Measurements from ENCODE around the gene SAMD11.
"Not testable (repeated sequence)": the region's sequence is repeated elsewhere in the genome, so short reads cannot be mapped to it uniquely, and the experiment has no call there.

SAMD11 gene

DNA sequence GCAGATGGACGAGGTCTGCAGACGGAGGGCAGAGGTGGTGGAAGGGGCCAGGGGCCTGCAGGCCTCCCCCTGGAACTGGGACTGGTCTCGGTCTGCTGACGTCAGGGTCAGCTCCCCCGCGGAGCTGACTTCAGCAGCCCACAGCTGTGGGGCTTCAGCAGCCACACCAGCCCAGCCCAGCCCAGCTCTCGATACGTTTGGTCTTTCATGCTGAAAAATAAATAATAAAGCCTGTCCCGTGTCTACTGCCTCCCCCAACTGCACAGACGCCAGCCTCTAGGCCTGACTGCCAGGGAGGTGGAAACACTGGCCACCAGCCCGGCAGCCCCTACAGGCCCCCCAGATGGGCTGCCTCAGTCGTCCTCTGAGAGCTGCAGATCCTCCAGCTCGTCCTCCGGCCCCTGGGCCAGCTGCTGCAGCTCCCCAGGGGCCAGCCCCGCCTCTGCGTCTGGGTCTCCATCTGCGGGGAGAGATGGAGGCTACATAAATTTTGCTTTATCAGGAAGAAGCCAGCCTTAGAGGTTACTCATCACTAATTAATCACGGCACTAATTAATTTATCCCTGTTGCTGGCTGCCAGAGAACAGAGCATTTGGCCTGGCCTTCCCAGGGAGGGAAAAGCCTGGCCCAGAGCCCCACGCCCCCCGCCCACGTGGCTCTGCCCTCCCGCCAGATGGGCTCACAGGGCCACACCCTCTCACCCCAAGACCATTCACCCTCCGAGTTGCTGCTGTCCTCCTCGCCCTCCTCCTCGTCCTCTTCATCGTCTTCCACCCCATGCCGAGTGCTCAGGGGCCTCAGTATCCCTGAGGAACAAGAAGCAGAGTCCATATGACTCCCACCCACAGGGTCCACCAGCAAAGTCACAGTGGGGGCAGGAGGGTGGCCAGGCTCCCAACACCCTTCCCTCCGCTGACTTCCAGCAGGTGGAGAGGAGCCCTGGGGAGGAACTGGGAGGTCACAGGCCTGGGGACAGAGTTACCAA, 20.9 kb downstream of the SAMD11 start:
- Histone ChIP-seq H3K27me3 (ENCODE audit: insufficient read depth, poor library complexity, severe bottlenecking) (peaks cover 25% of the 10 kb centered on the region), H3K27ac (replicated peaks) (no peak overlapping the region), H3K4me3 (replicated peaks; ENCODE audit: insufficient read depth, low read length) (no peak overlapping the region)
- DNase-seq (ENCODE audit: low read depth in 1 of 2, low spot score in 1 of 2): no peak
- no peak for TF ChIP-seq CTCF (IDR thresholded peaks at IDR 0.05; ENCODE audit: insufficient read depth, low read length)
- no peak for TF ChIP-seq SPI1 (IDR thresholded peaks at IDR 0.05; ENCODE audit: borderline replicate concordance, low read depth)
- TF ChIP-seq GABPA (IDR thresholded peaks at IDR 0.05; ENCODE audit: low read depth): no peak
- no peak for TF ChIP-seq REST (IDR thresholded peaks at IDR 0.05; ENCODE audit: insufficient replicate concordance, low read depth)
- peak; percentile 2; the same call in 1 of the 2 replicates for TF ChIP-seq POLR2AphosphoS5 (IDR thresholded peaks at IDR 0.05; ENCODE audit: low read depth)

DNA sequence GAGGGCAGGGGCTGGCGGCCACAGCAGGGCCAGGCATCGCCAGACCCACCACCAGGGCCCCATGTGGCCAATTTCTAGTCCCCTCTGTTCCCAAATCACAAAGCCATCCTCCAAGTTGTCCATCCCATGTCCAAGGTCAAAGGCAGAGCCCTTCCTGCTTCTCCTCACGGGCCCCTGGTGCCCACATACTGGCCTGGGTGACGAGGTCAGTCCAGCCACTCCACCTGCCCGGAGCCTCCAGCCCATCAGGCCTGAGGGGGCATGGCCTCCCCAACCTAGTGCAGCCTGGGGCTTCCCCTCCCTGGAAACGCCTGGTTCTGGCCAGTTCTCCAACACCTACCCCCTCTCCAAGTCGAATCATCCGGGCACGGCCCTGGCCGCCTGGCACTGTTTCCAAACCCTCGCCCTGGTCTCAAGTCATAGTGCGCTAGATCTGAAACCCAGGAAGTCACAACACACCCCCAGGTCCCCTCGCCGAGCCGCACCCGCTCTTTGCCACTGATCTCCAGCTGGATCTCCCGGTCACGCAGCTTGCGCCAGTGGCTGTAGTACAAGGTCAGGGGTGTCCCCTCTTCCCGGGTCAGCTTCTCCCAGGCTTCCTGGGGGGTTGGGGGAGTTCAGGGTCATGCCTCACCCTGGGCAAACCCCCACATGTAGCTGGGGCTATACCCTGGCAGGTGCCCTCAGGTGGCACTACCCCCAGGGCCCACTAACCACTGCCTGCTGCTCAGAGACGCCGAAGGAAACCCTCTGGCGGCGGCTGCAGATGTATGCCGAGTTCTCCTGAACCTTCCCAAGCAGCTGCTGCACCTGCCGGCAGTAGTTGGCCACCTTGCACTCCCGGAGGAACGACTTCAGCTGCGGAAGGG, 22.2 kb downstream of the SAMD11 start:
- H3K27ac ChIP-seq (replicated peaks): no peak overlapping the region
- H3K4me3 ChIP-seq (replicated peaks; ENCODE audit: insufficient read depth, low read length): no peak overlapping the region
- DNase-seq (ENCODE audit: low read depth in 1 of 2, low spot score in 1 of 2): no peak
- TF ChIP-seq POLR2AphosphoS5 (IDR thresholded peaks at IDR 0.05; ENCODE audit: low read depth) (peak; percentile 8; the same call in 1 of the 2 replicates), CTCF (IDR thresholded peaks at IDR 0.05; ENCODE audit: insufficient read depth, low read length) (no peak)
- H3K27me3 ChIP-seq (ENCODE audit: insufficient read depth, poor library complexity, severe bottlenecking): peaks cover 16% of the 10 kb centered on the region

- peaks cover 10% of the 10 kb centered on the region for H3K27me3 ChIP-seq (ENCODE audit: insufficient read depth, poor library complexity, severe bottlenecking)
- H3K27ac ChIP-seq (replicated peaks); DNase-seq (ENCODE audit: low read depth in 1 of 2, low spot score in 1 of 2); H3K4me3 ChIP-seq (replicated peaks; ENCODE audit: insufficient read depth, low read length): not testable (repeated sequence)
These were observed 23.1 kb downstream of the SAMD11 start for GRCh38 chr1:946811-947210.

DNA sequence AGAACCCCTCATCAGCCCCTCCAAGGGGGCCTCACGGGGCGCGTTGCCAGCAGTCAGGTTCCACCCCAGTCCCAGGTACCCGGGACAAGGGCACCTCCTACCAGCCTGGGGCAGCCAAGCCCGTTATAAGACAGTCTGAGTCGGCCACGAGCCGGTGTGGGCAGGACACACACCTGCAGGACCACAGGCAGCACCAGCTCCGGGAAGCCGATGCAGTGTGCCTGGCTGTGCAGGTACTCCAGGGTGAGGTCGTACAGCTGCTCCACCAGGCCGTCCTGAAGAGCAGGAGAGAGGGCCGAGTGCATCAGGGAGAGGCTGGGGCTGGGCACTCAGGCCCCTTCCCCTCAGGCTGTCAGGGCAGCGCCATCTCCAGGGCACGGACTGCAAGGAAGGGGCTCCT, 24.2 kb downstream of the SAMD11 start:
- Histone ChIP-seq H3K27ac (replicated peaks) (no peak overlapping the region), H3K4me3 (replicated peaks; ENCODE audit: insufficient read depth, low read length) (no peak overlapping the region), H3K27me3 (ENCODE audit: insufficient read depth, poor library complexity, severe bottlenecking) (peaks cover 4% of the 10 kb centered on the region)
- no peak for TF ChIP-seq GABPA (IDR thresholded peaks at IDR 0.05; ENCODE audit: low read depth)
- no peak for TF ChIP-seq CTCF (IDR thresholded peaks at IDR 0.05; ENCODE audit: insufficient read depth, low read length)
- TF ChIP-seq REST (IDR thresholded peaks at IDR 0.05; ENCODE audit: insufficient replicate concordance, low read depth): no peak
- DNase-seq (ENCODE audit: low read depth in 1 of 2, low spot score in 1 of 2): no peak
